Measurements from ENCODE around the gene PDK2.

PDK2 gene

GRCh38 chr17:50132104-50132794 lies 37.1 kb downstream of the PDK2 start:
- no peak for TF ChIP-seq CTCF (IDR thresholded peaks at IDR 0.05; ENCODE audit: control insufficient read depth, insufficient read depth, low read depth, low read length, missing control alignments)
- no peak overlapping the region for H3K4me3 ChIP-seq (ENCODE audit: control insufficient read depth, low read depth, low read length)
- DNase-seq (ENCODE audit: low read depth), result no peak

GRCh38 chr17:50133028-50133768 lies 38.0 kb downstream of the PDK2 start:
- no peak overlapping the region for H3K4me3 ChIP-seq (ENCODE audit: control insufficient read depth, low read depth, low read length)
- no peak for TF ChIP-seq CTCF (IDR thresholded peaks at IDR 0.05; ENCODE audit: control insufficient read depth, insufficient read depth, low read depth, low read length, missing control alignments)
- no peak for DNase-seq (ENCODE audit: low read depth)

- H3K4me3 ChIP-seq (ENCODE audit: control insufficient read depth, low read depth, low read length), result no peak overlapping the region
- DNase-seq (ENCODE audit: low read depth), result no peak
- TF ChIP-seq CTCF (IDR thresholded peaks at IDR 0.05; ENCODE audit: control insufficient read depth, insufficient read depth, low read depth, low read length, missing control alignments), result no peak
Observed at GRCh38 chr17:50133769-50134099, 38.6 kb downstream of the PDK2 start.

GRCh38 chr17:50134206-50135110 lies 39.3 kb downstream of the PDK2 start:
- no peak for DNase-seq (ENCODE audit: low read depth)
- no peak overlapping the region for H3K4me3 ChIP-seq (ENCODE audit: control insufficient read depth, low read depth, low read length)

GRCh38 chr17:50135316-50136095 lies 40.4 kb downstream of the PDK2 start:
- no peak overlapping the region for H3K4me3 ChIP-seq (ENCODE audit: control insufficient read depth, low read depth, low read length)
- no peak for TF ChIP-seq CTCF (IDR thresholded peaks at IDR 0.05; ENCODE audit: control insufficient read depth, insufficient read depth, low read depth, low read length, missing control alignments)
- no peak for DNase-seq (ENCODE audit: low read depth)

More at GRCh38 chr17:50134206-50135110, 39.3 kb downstream of the PDK2 start:
- TF ChIP-seq CTCF (IDR thresholded peaks at IDR 0.05; ENCODE audit: control insufficient read depth, insufficient read depth, low read depth, low read length, missing control alignments), result peak; percentile 22

Measured in AG09309 (cell line).